GM18511 (cell line): ENCODE data around the gene GDAP1L1.

ENCODE experiments used
- ATAC-seq: cut with Tn5 transposase; IDR thresholded peaks from one replicate; pipeline ENCODE4 v1.9.1; 2021; ENCODE audit warnings: mild to moderate bottlenecking, moderate library complexity; ENCODE audit not compliant: unreplicated experiment

GDAP1L1 gene

GRCh38 chr20:44247131-44247571 is at the start of gene GDAP1L1:
Gene GDAP1L1, plus strand, starts transcription at chr20:44247308. Its CDS starts 27 bp downstream, at chr20:44247335.
- ATAC-seq, result no peak

GRCh38 chr20:44198872-44199271 is 48.2 kb upstream of the GDAP1L1 start:
- no peak for ATAC-seq

GRCh38 chr20:44199877-44200276 is 47.2 kb upstream of the GDAP1L1 start:
- no peak for ATAC-seq

- ATAC-seq, result no peak
Observed at GRCh38 chr20:44200371-44200770, 46.7 kb upstream of the GDAP1L1 start.

GRCh38 chr20:44200983-44201382 is 46.1 kb upstream of the GDAP1L1 start:
- ATAC-seq, result no peak

- ATAC-seq, result no peak
Observed at GRCh38 chr20:44203161-44203560, 43.9 kb upstream of the GDAP1L1 start.

GRCh38 chr20:44204156-44204831 is 42.8 kb upstream of the GDAP1L1 start:
- no peak for ATAC-seq

GRCh38 chr20:44204832-44205215 is 42.3 kb upstream of the GDAP1L1 start:
- ATAC-seq, result no peak

- no peak for ATAC-seq
Observed at GRCh38 chr20:44206132-44206531, 41.0 kb upstream of the GDAP1L1 start.

- ATAC-seq, result no peak
Observed at GRCh38 chr20:44207126-44207723, 39.9 kb upstream of the GDAP1L1 start.

GRCh38 chr20:44208165-44208564 is 38.9 kb upstream of the GDAP1L1 start:
- ATAC-seq, result no peak

GRCh38 chr20:44208770-44209169 is 38.3 kb upstream of the GDAP1L1 start:
- no peak for ATAC-seq

- ATAC-seq, result peak; percentile 2
Observed at GRCh38 chr20:44209686-44210405, 37.3 kb upstream of the GDAP1L1 start.

- ATAC-seq, result peak; percentile 89
Observed at GRCh38 chr20:44210406-44211176, 36.5 kb upstream of the GDAP1L1 start, which contains the start of gene OSER1. Gene OSER1, minus strand, starts transcription at chr20:44210771. Its CDS starts 3,814 bp downstream, at chr20:44206957.

GRCh38 chr20:44211177-44212039 is 35.7 kb upstream of the GDAP1L1 start:
- no peak for ATAC-seq

GRCh38 chr20:44212792-44213191 is 34.3 kb upstream of the GDAP1L1 start:
- no peak for ATAC-seq

- no peak for ATAC-seq
Observed at GRCh38 chr20:44215125-44215524, 32.0 kb upstream of the GDAP1L1 start.

GRCh38 chr20:44217342-44218092 is 29.6 kb upstream of the GDAP1L1 start:
- ATAC-seq, result no peak

- no peak for ATAC-seq
Observed at GRCh38 chr20:44218446-44218845, 28.7 kb upstream of the GDAP1L1 start.
